IMR-90 (cell line): ENCODE data around the gene HOXC10.

Source experiments
- CHD1 ChIP-seq: IDR thresholded peaks from 2 replicates; pipeline ENCODE4 v1.6.1; 2012; ENCODE audit warnings: low read depth, low read length, improper control_type of control experiment
- CTCF ChIP-seq: conservative IDR thresholded peaks from 2 replicates; pipeline ENCODE4 v1.5.1; 2012; ENCODE audit warnings: mild to moderate bottlenecking, low read depth, low read length, improper control_type of control experiment
- MAZ ChIP-seq: IDR thresholded peaks from 2 replicates; pipeline ENCODE4 v1.6.1; 2012; ENCODE audit warnings: low read depth, mild to moderate bottlenecking, low read length, improper control_type of control experiment, moderate library complexity, borderline replicate concordance
- POLR2A ChIP-seq: IDR thresholded peaks from 2 replicates; pipeline ENCODE4 v1.6.1; 2012; ENCODE audit warnings: mild to moderate bottlenecking, low read depth, low read length
- RAD21 ChIP-seq: IDR thresholded peaks from 2 replicates; pipeline ENCODE4 v1.6.1; 2012; ENCODE audit warnings: low read length, improper control_type of control experiment
- RFX5 ChIP-seq: IDR thresholded peaks from 2 replicates; pipeline ENCODE4 v1.8.0; 2012; ENCODE audit warnings: low read depth, mild to moderate bottlenecking, low read length, moderate library complexity

DNA sequence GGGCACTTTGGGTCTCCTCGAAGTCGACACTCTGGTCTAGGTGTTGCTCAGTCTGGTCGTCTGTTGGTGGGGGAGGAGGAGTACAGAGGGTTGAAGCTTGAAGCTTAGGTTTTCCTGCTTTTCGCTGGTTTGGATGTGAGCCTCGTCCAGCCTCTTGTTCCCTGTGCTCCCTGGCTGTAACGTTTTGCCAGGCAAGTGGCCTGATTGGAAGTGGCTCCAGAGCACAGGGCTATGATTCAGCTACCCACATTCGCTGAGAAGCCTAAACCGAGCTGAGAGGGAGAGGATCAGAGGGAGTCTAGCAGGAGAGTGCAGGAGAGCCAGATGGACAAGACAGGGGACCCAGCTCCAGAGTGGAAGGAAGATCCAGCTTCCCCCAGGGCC is 6.1 kb downstream of the HOXC10 start:
- no peak for TF ChIP-seq POLR2A
- no peak for TF ChIP-seq CTCF
- no peak for TF ChIP-seq MAZ
- no peak for TF ChIP-seq CHD1
- TF ChIP-seq RAD21, result no peak
- no peak for TF ChIP-seq RFX5
